HAP-1 (cell line): ENCODE measurements around the gene CROCC2.

Source experiments
- DNase-seq, 2 experiments: peaks; one replicate each; pipeline ENCODE4 v3.0.0-alpha.2; 2016 to 2020; ENCODE audit warnings: low spot score in 2 of 2
- H3K27me3 ChIP-seq: fragments of 250-450 bp; sonication (Bioruptor Pico); 2 replicates; pipeline ENCODE4 v1.5.1; 2020; ENCODE audit warnings: low read depth, mild to moderate bottlenecking, moderate library complexity
- H3K36me3 ChIP-seq: fragments of 250-450 bp; sonication (Bioruptor Pico); replicated peaks from 2 replicates; pipeline ENCODE4 v1.5.1; 2020; ENCODE audit warnings: mild to moderate bottlenecking
- H3K4me1 ChIP-seq: fragments of 250-450 bp; sonication (Bioruptor Pico); 2 replicates; pipeline ENCODE4 v1.5.1; 2020; ENCODE audit warnings: mild to moderate bottlenecking
- H3K4me3 ChIP-seq: fragments of 250-450 bp; sonication (Bioruptor Pico); 2 replicates; pipeline ENCODE4 v1.5.1; 2020; ENCODE audit warnings: mild to moderate bottlenecking, moderate library complexity
- H3K9me3 ChIP-seq: fragments of 250-450 bp; sonication (Bioruptor Pico); 2 replicates; pipeline ENCODE4 v1.5.1; 2020; ENCODE audit warnings: mild to moderate bottlenecking, moderate library complexity
- in situ Hi-C: fragments of 300-500 bp; cut with MboI; formaldehyde crosslinking; loops from 3 replicates; pipeline ENCODE4 v1.14.3; 2020; ENCODE audit warnings: low sequenced_read_pairs, inconsistent platforms, mixed read lengths

The CROCC2 gene

GRCh38 chr2:240922982-240923537 lies 16.9 kb downstream of the CROCC2 start:
- no peak overlapping the region for H3K4me3 ChIP-seq
- in situ Hi-C loops: no loop called here
- H3K27me3 ChIP-seq: no peaks in the 10 kb centered on the region
- no peak for DNase-seq
- no peaks in the 10 kb centered on the region for H3K9me3 ChIP-seq
- no peaks in the 10 kb centered on the region for H3K4me1 ChIP-seq
- no peaks in the 10 kb centered on the region for H3K36me3 ChIP-seq

DNA sequence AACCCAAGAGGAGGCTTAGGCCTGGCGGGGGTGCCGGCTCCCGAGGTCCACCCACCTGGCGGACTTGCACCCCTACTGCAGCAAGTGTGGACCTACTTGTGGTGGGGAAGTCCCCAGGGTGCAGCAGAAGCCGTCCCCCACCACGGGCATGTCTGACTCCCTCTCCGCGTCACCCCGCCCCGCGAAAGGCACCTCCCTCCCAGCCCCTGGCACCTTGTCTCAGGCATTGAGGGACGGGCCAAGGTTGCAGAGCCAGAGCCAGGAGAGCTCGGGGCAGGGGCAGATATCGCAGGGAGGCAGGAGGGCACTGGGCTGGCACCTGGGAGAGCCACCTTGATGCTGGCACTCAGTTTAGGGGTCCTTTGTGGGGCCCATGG lies 19.0 kb downstream of the CROCC2 start:
- H3K4me3 ChIP-seq: no peak overlapping the region
- H3K4me1 ChIP-seq: no peaks in the 10 kb centered on the region
- DNase-seq: peak in 1 of 2 experiments; percentile 6
- H3K36me3 ChIP-seq: no peaks in the 10 kb centered on the region
- no peaks in the 10 kb centered on the region for H3K9me3 ChIP-seq
- H3K27me3 ChIP-seq: no peaks in the 10 kb centered on the region
- in situ Hi-C loops: no loop called here

DNA sequence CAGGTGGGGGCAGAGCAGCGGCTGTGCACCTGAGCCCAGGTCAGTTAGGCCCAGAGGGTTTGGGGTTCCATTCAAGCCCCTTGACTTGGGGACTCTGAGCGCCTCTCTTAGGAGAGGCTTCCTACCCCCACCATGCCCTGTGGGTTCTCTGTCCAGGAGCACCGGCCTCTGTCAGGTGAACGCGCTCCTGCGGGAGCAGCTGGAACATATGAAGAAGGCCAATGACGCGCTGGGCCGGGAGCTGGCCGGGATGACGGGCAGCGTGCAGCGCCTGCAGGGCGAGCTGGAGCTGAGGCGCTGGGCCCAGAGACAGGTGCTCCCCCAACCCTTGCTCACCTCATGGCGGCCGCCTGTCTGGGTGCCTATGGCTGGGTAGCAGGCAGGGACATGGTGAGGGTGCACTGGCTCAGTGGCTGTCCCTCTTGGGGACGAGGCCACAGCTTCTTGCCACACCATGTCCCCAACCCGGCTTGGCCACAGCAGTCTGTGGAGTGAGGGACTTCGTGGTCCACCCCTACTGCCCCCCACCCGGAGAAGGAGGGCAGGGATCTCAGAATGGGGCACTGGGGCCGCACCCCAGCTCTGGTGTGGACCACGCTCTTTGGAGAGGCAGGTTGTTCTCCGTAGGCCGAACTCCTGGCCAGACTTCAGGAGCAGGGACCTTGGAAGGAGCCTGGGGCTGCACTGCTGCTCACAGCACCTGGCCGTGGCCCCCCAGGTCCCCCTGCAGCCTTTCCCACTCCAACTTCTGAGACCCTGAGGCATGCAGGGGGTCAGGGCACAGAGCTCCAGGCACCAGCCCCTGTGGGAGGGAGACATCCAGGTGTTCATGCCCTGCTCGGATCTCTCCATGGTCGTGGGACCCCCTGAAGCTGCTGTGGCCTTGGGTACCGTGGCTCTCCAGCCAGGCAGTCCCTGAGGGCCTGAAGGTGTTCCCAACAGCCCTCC lies 19.7 kb downstream of the CROCC2 start:
- H3K4me1 ChIP-seq: no peaks in the 10 kb centered on the region
- no peaks in the 10 kb centered on the region for H3K36me3 ChIP-seq
- no peaks in the 10 kb centered on the region for H3K9me3 ChIP-seq
- no peak overlapping the region for H3K4me3 ChIP-seq
- DNase-seq: peak in 1 of 2 experiments; percentile 8
- in situ Hi-C loops: no loop called here
- no peaks in the 10 kb centered on the region for H3K27me3 ChIP-seq

GRCh38 chr2:240926516-240927389 lies 20.6 kb downstream of the CROCC2 start:
- H3K9me3 ChIP-seq: no peaks in the 10 kb centered on the region
- no peak overlapping the region for H3K4me3 ChIP-seq
- peak in 1 of 2 experiments; percentile 6 for DNase-seq
- 0 out of 2 replicates have a peak, but pooled peaks cover 2% of the 10 kb centered on the region for H3K27me3 ChIP-seq
- in situ Hi-C loops: no loop called here
- no peaks in the 10 kb centered on the region for H3K36me3 ChIP-seq
- H3K4me1 ChIP-seq: no peaks in the 10 kb centered on the region

DNA sequence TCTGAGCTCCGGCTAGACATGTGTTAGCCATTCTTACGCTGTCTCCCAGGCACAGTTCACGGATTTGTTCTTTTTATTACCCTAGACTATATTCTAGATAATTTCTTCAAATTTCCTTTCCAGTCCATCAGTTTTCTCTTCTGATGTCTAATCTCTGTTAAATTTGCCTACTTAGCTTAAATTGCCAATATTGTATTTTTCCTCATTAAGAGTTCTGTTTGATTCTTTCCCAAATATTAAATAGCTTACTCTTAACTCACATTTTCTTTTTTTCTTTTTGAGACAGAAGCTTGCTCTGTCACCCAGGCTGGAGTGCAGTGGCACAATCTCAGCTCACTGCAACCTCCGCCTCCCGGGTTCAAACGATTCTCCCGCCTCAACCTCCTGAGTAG lies 21.2 kb downstream of the CROCC2 start:
- H3K4me3 ChIP-seq: no peak overlapping the region
- 0 out of 2 replicates have a peak, but pooled peaks cover 2% of the 10 kb centered on the region for H3K27me3 ChIP-seq
- DNase-seq: no peak
- no peaks in the 10 kb centered on the region for H3K4me1 ChIP-seq
- H3K9me3 ChIP-seq: no peaks in the 10 kb centered on the region
- in situ Hi-C loops: no loop called here
- H3K36me3 ChIP-seq: no peaks in the 10 kb centered on the region

DNA sequence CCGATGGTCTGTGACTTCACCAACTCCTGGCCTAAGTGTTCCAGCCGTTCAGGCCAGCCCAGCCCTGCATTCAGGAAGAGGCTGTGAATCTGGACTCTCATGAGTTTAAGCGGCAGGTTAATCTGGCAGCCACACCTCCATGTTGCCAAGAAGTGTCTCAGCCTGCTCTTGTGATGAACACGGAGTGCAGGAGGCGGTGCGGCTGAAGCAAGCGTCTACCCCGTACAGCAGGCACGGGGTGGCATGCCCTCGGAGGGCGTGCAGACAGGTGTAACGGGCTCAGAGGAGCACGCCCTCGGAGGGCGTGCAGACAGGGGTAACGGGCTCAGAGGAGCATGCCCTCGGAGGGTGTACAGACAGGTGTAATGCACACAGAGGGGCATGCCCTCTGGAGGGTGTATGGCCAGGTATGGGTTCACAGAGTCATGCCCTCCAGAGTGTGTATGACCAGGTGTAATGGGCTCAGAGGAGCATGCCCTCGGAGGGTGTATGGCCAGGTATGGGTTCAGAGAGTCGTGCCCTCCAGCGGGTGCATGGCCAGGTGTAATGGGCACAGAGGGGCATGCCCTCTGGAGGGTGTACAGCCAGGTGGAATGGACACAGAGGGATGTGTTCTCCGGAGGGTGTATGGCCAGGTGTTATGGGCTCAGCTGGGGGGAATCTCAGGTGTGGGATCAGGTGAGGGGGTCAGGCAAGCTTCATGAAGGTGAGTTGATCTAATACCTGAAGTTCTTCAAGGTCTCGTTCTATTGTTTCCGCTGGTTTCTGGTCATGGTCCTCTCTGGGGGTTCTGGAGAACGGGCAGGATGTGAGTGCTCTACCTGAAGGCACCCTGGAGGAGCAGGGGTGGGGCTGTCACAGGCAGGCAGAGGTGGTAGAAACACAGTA lies 22.6 kb downstream of the CROCC2 start:
- Histone ChIP-seq H3K4me3 (no peak overlapping the region), H3K36me3 (no peaks in the 10 kb centered on the region), H3K9me3 (no peaks in the 10 kb centered on the region), H3K4me1 (no peaks in the 10 kb centered on the region), H3K27me3 (peaks cover 4% of the 10 kb centered on the region; the same call in 1 of the 2 replicates)
- in situ Hi-C loops: no loop called here
- peak in 1 of 2 experiments; percentile 6 for DNase-seq

- peaks cover 5% of the 10 kb centered on the region; the same call in 1 of the 2 replicates for H3K27me3 ChIP-seq
- DNase-seq: peak in 1 of 2 experiments; percentile 4
- no peaks in the 10 kb centered on the region for H3K4me1 ChIP-seq
- no peaks in the 10 kb centered on the region for H3K36me3 ChIP-seq
- H3K4me3 ChIP-seq: no peak overlapping the region
- no peaks in the 10 kb centered on the region for H3K9me3 ChIP-seq
- in situ Hi-C loops: no loop called here
Observed at GRCh38 chr2:240929364-240930095, 23.4 kb downstream of the CROCC2 start.

DNA sequence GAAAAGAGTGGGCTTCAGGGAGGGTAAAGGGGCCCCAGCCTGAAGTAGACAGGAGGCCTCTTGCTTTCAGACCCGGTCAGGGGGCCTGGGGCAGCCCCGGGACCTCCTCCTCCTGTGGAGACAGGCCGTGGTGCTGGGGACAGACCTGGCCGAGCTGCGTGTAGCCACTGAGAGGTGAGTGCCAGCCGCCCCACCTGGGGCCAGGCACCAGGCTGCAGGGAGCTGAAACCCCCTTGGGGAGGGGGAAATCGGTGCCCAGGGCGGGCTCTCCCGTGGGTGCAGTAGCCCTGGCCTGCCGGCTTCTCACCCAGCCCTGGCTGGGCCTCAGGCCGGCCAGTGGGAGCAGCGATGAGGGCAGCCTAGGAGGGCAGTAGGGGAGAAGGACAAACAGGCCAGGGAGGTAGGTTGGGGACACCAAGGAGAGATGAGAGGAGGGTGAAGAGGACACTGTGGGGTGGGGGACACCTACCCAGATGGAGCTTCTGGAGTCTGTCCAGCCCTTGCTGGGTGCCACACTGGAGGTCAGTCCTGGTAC lies 24.0 kb downstream of the CROCC2 start:
- H3K4me3 ChIP-seq: no peak overlapping the region
- DNase-seq: peak in 1 of 2 experiments; percentile 5
- in situ Hi-C loops: no loop called here

GRCh38 chr2:240930631-240931318 lies 24.6 kb downstream of the CROCC2 start:
- in situ Hi-C loops: no loop called here
- H3K36me3 ChIP-seq: no peaks in the 10 kb centered on the region
- DNase-seq: peak in 1 of 2 experiments; percentile 3
- H3K27me3 ChIP-seq: peaks cover 5% of the 10 kb centered on the region; the same call in 1 of the 2 replicates
- no peak overlapping the region for H3K4me3 ChIP-seq
- H3K4me1 ChIP-seq: no peaks in the 10 kb centered on the region
- no peaks in the 10 kb centered on the region for H3K9me3 ChIP-seq

More for the DNA sequence above, 24.0 kb downstream of the CROCC2 start:
- no peaks in the 10 kb centered on the region for H3K4me1 ChIP-seq
- no peaks in the 10 kb centered on the region for H3K9me3 ChIP-seq
- H3K27me3 ChIP-seq: peaks cover 5% of the 10 kb centered on the region; the same call in 1 of the 2 replicates
- H3K36me3 ChIP-seq: no peaks in the 10 kb centered on the region

DNA sequence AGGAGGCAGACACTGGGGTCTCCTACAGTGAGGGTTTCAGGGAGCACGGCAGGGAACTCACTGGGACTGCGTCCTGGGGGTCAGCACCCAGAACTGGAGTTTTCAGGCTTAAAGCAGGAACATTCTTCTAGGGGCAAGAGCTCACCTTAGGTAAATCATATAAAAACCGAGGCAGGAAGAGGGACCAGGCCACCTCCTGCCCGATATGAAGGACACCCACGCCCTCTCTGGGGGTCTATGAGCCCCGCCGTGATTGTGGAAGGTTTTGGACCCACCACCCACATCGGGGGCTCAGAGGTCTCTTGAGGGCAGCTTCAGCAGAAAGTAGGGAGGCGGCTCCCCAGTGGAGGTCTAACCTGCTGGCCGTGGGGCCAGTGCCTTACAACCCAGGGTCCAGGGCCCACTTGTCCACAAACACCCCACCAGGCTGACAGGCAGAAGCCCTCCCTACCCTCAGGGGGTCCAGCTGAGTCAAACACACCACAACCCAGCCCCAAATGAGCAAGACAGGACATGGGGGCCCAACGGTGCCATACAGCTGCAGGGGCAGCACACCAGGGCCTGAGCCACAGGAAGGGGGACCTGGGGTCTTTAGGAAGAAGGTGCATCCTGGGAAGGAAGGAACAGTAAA lies 25.3 kb downstream of the CROCC2 start:
- H3K9me3 ChIP-seq: no peaks in the 10 kb centered on the region
- H3K36me3 ChIP-seq: no peaks in the 10 kb centered on the region
- H3K4me1 ChIP-seq: no peaks in the 10 kb centered on the region
- H3K4me3 ChIP-seq: no peak overlapping the region
- H3K27me3 ChIP-seq: peaks cover 5% of the 10 kb centered on the region; the same call in 1 of the 2 replicates
- DNase-seq: peak in 1 of 2 experiments; percentile 3
- in situ Hi-C loops: no loop called here

- H3K27me3 ChIP-seq: peaks cover 5% of the 10 kb centered on the region; the same call in 1 of the 2 replicates
- DNase-seq: peak in 1 of 2 experiments; percentile 4
- H3K4me3 ChIP-seq: no peak overlapping the region
- H3K36me3 ChIP-seq: no peaks in the 10 kb centered on the region
- in situ Hi-C loops: no loop called here
- H3K9me3 ChIP-seq: no peaks in the 10 kb centered on the region
- no peaks in the 10 kb centered on the region for H3K4me1 ChIP-seq
Observed at GRCh38 chr2:240932001-240932723, 26.0 kb downstream of the CROCC2 start.
